Measurements from ENCODE around the gene HPN. TPM values are rescaled to one million over a fixed set of nuclear protein-coding genes. Genes with fewer than 3 reads are reported as not detected.
"Not testable (repeated sequence)": the region's sequence is repeated elsewhere in the genome, so short reads cannot be mapped to it uniquely, and the experiment has no call there.

Gene HPN
- total RNA-seq, 1 donor from 2014 or later = 3.4 TPM

- Histone ChIP-seq H3K9me3 (replicated peaks) (no peaks in the 10 kb centered on the region), H3K27me3 (ENCODE audit: low read depth) (no peaks in the 10 kb centered on the region), H3K36me3 (no peaks in the 10 kb centered on the region), H3K27ac (replicated peaks) (no peak overlapping the region), H3K4me1 (peaks cover 4% of the 10 kb centered on the region), H3K4me3 (no peak overlapping the region)
- no peak for DNase-seq
- intact Hi-C loops (cut with micrococcal nuclease) = no loop called here
- TF ChIP-seq, protein P1, sequence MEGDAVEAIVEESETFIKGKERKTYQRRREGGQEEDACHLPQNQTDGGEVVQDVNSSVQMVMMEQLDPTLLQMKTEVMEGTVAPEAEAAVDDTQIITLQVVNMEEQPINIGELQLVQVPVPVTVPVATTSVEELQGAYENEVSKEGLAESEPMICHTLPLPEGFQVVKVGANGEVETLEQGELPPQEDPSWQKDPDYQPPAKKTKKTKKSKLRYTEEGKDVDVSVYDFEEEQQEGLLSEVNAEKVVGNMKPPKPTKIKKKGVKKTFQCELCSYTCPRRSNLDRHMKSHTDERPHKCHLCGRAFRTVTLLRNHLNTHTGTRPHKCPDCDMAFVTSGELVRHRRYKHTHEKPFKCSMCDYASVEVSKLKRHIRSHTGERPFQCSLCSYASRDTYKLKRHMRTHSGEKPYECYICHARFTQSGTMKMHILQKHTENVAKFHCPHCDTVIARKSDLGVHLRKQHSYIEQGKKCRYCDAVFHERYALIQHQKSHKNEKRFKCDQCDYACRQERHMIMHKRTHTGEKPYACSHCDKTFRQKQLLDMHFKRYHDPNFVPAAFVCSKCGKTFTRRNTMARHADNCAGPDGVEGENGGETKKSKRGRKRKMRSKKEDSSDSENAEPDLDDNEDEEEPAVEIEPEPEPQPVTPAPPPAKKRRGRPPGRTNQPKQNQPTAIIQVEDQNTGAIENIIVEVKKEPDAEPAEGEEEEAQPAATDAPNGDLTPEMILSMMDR (IDR thresholded peaks at IDR 0.05; ENCODE audit: borderline replicate concordance) = no peak
Measured at GRCh38 chr19:35099897-35100275, 58.4 kb downstream of the HPN start.

DNA sequence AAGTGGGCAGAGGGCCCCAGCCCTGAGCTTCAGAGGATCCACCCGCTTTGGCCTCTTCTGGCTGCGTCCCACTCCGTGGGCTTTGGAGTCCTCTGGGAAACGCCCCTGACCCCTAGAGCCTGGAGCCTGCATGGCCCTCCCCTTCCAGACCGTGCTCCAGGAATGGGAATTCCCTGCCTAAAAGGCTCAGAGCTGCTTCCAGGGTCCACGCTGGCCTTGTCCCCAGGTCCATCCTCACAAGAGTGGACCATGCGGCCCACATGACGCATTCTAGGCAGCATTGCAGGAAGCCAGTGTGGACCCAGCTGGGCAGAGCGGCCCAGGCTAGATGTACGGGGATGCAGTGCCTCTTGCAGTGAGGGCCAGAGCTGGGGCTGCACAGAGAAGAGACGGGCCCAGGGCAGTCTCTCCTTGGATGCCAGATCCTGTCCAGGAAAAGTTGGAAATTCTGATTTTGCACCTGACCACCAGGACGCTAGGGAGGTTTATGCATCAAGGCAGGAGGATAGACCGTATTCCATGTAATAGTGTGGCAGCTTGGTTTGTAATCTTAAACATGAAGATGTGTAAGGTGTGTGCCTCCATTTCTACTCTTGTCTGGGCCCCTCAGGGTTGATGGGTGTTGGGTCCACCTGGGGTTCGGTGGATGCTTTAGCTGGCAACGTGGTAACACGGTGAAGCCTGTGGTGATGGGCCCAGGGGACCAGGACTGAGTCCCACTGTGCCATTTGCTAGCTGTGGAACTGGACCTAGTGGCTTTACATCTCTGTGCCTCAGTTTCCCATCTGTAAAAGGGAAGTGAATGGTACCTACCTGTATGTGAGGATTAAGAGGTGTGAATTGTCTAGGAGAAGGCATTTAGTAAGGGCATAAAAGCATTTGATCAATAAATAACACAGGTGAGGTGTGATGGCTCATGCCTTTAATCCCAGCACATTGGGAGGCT, 59.3 kb downstream of the HPN start:
- H3K27me3 ChIP-seq (ENCODE audit: low read depth) = no peaks in the 10 kb centered on the region
- H3K9me3 ChIP-seq (replicated peaks) = no peaks in the 10 kb centered on the region
- TF ChIP-seq, protein P1 (IDR thresholded peaks at IDR 0.05; ENCODE audit: borderline replicate concordance) = no peak
- H3K4me3 ChIP-seq = no peak overlapping the region
- H3K4me1 ChIP-seq = peaks cover 4% of the 10 kb centered on the region
- no peaks in the 10 kb centered on the region for H3K36me3 ChIP-seq
- intact Hi-C loops (cut with micrococcal nuclease) = no loop called here
- DNase-seq = no peak
- H3K27ac ChIP-seq (replicated peaks) = no peak overlapping the region

- H3K27me3 ChIP-seq (ENCODE audit: low read depth); H3K36me3 ChIP-seq; H3K4me1 ChIP-seq; DNase-seq; intact Hi-C loops (cut with micrococcal nuclease); H3K4me3 ChIP-seq; H3K9me3 ChIP-seq (replicated peaks); H3K27ac ChIP-seq (replicated peaks): not testable (repeated sequence)
Measured at GRCh38 chr19:35101949-35102348, 60.4 kb downstream of the HPN start.

- intact Hi-C loops (cut with micrococcal nuclease); H3K9me3 ChIP-seq (replicated peaks): not testable (repeated sequence)
Measured at GRCh38 chr19:35103614-35104013, 62.1 kb downstream of the HPN start.

GRCh38 chr19:35104361-35104760, 62.8 kb downstream of the HPN start:
- Histone ChIP-seq H3K36me3 (no peaks in the 10 kb centered on the region), H3K4me1 (no peaks in the 10 kb centered on the region), H3K27ac (replicated peaks) (no peak overlapping the region), H3K9me3 (replicated peaks) (no peaks in the 10 kb centered on the region), H3K27me3 (ENCODE audit: low read depth) (no peaks in the 10 kb centered on the region), H3K4me3 (no peak overlapping the region)
- TF ChIP-seq, protein P1 (IDR thresholded peaks at IDR 0.05; ENCODE audit: borderline replicate concordance) = no peak
- no peak for DNase-seq
- intact Hi-C loops (cut with micrococcal nuclease) = no loop called here

More at GRCh38 chr19:35103614-35104013, 62.1 kb downstream of the HPN start:
- H3K36me3 ChIP-seq; H3K4me3 ChIP-seq; H3K27ac ChIP-seq (replicated peaks); H3K27me3 ChIP-seq (ENCODE audit: low read depth); H3K4me1 ChIP-seq; DNase-seq: not testable (repeated sequence)

GRCh38 chr19:35105047-35105410, 63.5 kb downstream of the HPN start:
- intact Hi-C loops (cut with micrococcal nuclease) = no loop called here
- Histone ChIP-seq H3K9me3 (replicated peaks) (no peaks in the 10 kb centered on the region), H3K27me3 (ENCODE audit: low read depth) (no peaks in the 10 kb centered on the region), H3K4me1 (no peaks in the 10 kb centered on the region), H3K4me3 (no peak overlapping the region), H3K27ac (replicated peaks) (no peak overlapping the region), H3K36me3 (no peaks in the 10 kb centered on the region)
- TF ChIP-seq, protein P1 (IDR thresholded peaks at IDR 0.05; ENCODE audit: borderline replicate concordance) = no peak
- no peak for DNase-seq
